ENCODE measurements around the gene ARX. TPM values are rescaled to one million over a fixed set of nuclear protein-coding genes. Genes with fewer than 3 reads are reported as not detected.

Gene ARX
- total and polyA plus RNA-seq, 9 of the 15 experiments (the other 6 are each of a cell fraction or from before 2014, with no cell fraction given): 0.03 TPM; not detected in 8

DNA sequence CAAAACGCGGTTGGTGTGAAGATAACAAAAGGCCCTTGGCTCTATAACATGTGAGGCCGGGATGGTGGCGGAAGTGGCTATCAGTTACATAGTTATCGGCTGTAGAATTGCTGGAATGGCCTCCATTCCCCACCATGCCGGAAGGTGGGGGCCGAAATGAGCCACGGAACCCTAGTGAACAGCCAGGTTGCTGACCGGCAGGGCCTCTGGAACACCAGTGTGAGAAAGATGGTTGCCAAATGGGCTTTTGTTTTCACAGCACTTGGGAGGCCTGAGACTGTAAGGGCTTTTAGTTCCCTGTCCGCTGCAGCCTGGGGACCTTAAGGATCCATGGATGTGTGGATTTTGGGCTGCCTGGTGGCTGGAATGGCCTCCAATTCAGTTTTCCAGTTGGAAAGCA lies 23.3 kb upstream of the ARX start:
- H3K9me1 ChIP-seq (ENCODE audit: control insufficient read depth, insufficient read depth, low read length): no peaks in the 10 kb centered on the region
- H3K79me2 ChIP-seq (ENCODE audit: control insufficient read depth, insufficient read depth, low read length): no peaks in the 10 kb centered on the region
- H2AFZ ChIP-seq (ENCODE audit: low read depth, low read length): peak overlapping the region; percentile 77; the same call in 1 of the 2 replicates
- H4K20me1 ChIP-seq (replicated peaks; ENCODE audit: control insufficient read depth, insufficient read depth, low read length): no peaks in the 10 kb centered on the region
- DNase-seq (ENCODE audit: extremely low read depth in 1 of 4, low spot score in 3 of 4) (no peak), ATAC-seq (peak; percentile 80), FAIRE-seq (no peak)
- ChIA-PET POLR2A (no interaction called here), CTCF (ENCODE audit: low intra/inter-chr PET ratio) (no interaction called here)
- H3K9me3 ChIP-seq (replicated peaks; ENCODE audit: control insufficient read depth, insufficient read depth, low read depth, low read length): no peaks in the 10 kb centered on the region
- WGBS (ENCODE audit: insufficient coverage, low coverage, missing lambda C conversion rate): 19% methylated on average over 10 of the region's 10 CpGs
- no peak overlapping the region for H3K4me3 ChIP-seq
- no peaks in the 10 kb centered on the region for H3K27me3 ChIP-seq (ENCODE audit: control insufficient read depth in 2 of 2, insufficient read depth in 2 of 2, low read length in 2 of 2)
- no TSS peak for BruUV-seq (replicated peaks)
- H3K36me3 ChIP-seq (ENCODE audit: control insufficient read depth, insufficient read depth, low read length): no peaks in the 10 kb centered on the region
- H3K27ac ChIP-seq (ENCODE audit: extremely low read depth, low read depth, low read length): no peak overlapping the region
- H3K9ac ChIP-seq (ENCODE audit: insufficient read depth in 1 of 2, low read depth in 2 of 2, low read length in 2 of 2): no peak overlapping the region
- no peaks in the 10 kb centered on the region; a peak in 1 of 5 replicates for H3K4me1 ChIP-seq (replicated peaks in 1 of 2; ENCODE audit: control insufficient read depth in 2 of 2, insufficient read depth in 2 of 2, low read length in 2 of 2)
- no peak overlapping the region; the same call in 1 of the 2 replicates for H3K4me2 ChIP-seq (ENCODE audit: insufficient read depth, low read length)
- in situ Hi-C loops (cut with MboI): loop anchor here (10.0 kb wide), 1 partner anchor 106 kb away; no protein-coding TSS in a partner anchor
- intact Hi-C loops (cut with micrococcal nuclease): no loop called here
- TF ChIP-seq ZFP91 (CRISPR knock-in tag; IDR thresholded peaks at IDR 0.05) (no peak), DIDO1 (tag; IDR thresholded peaks at IDR 0.05; ENCODE audit: low read depth) (peak; percentile 58; the same call in 1 of the 2 replicates), CSDE1 (IDR thresholded peaks at IDR 0.05) (no peak), HDAC2 (IDR thresholded peaks at IDR 0.05) (no peak), ATF6 (CRISPR knock-in tag; IDR thresholded peaks at IDR 0.05) (no peak), HDAC6 (IDR thresholded peaks at IDR 0.05; ENCODE audit: low read depth, low read length) (no peak), KDM1A (IDR thresholded peaks at IDR 0.05) (no peak), KLF6 (CRISPR knock-in tag; IDR thresholded peaks at IDR 0.05; ENCODE audit: borderline replicate concordance) (no peak), SRSF3 (IDR thresholded peaks at IDR 0.05; ENCODE audit: insufficient read depth, low read length) (no peak), CXXC5 (CRISPR knock-in tag; IDR thresholded peaks at IDR 0.05) (no peak; the same call in 1 of the 2 replicates), MEIS2 (IDR thresholded peaks at IDR 0.05; ENCODE audit: partially characterized antibody) (no peak), KLF16 (IDR thresholded peaks at IDR 0.05) (no peak), ZNF589 (CRISPR knock-in tag; IDR thresholded peaks at IDR 0.05; ENCODE audit: low read depth) (0 out of 2 replicates have a peak, but pooled peaks have one; percentile 46), ATF7 (IDR thresholded peaks at IDR 0.05) (no peak), POLR3G (IDR thresholded peaks at IDR 0.05; ENCODE audit: extremely low read depth, insufficient read length, insufficient replicate concordance) (no peak), AFF4 (CRISPR knock-in tag; IDR thresholded peaks at IDR 0.05) (no peak)
